Adipose tissue (tissue), 3 donors: ENCODE measurements around the gene NLRP14. TPM values are rescaled to one million over a fixed set of nuclear protein-coding genes. Genes with fewer than 3 reads are reported as not detected.

Experiments used
- H3K27ac ChIP-seq: one replicate; pipeline ENCODE4 v1.5.1; 2013; ENCODE audit warnings: low read depth, low read length
- WGBS, 3 donors: extraction: QIAGEN DNeasy Blood & Tissue Kit; methylation state at CpG; one replicate each; pipeline ENCODE4 v1.1.7; 2013; 5-methylcytosine and 5-hydroxymethylcytosine counted together
- polyA plus RNA-seq, 3 donors: library from polyadenylated mRNA; stranded (reverse); fragments of 200-250 nt; gene quantifications; one replicate each; pipeline ENCODE4 v1.2.3, GENCODE V29; 2013
- donor health status: healthy with polysubstance abuse.
- donor health status: Bipolar disorder and iron deficiency.
- donor health status: healthy.

The NLRP14 gene
- polyA plus RNA-seq, 3 donors = 0.11 TPM; not detected in 2

- WGBS, 3 donors = 67 to 89% (median 88%) methylated on average over 6 of the region's 6 CpGs
- no peak overlapping the region for H3K27ac ChIP-seq
These were observed 13.7 kb downstream of the NLRP14 start for GRCh38 chr11:7034019-7034418.

DNA sequence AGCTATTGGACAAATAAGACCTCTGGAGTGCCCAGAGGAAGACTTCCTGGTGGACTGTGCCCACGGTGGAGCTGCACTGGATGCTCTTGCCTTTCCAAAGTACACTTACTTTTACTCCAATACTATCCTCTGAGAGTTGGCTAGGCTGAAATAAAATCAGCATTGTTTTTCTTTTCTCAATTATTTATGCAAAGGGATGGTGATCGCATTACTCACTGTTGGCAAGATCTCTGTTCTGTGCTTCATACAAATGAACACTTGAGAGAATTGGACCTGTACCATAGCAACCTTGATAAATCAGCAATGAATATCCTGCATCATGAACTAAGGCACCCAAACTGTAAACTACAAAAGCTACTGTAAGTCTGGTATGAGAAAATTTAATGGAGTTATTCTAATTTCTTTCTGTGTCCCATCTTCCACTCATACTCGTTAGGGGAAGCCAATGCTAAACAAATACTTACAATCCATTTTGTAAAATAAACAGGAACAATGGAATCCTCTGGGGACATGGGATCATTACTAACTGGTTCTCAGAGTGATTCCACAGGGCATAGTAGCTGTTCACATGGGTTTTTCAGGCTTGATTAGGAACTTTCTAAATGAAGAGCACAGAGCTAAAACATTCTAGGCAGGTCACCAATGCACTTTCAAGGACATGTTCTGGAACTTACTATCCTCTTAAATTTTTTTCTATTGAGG lies 26.3 kb downstream of the NLRP14 start:
- H3K27ac ChIP-seq = no peak overlapping the region
- WGBS, 3 donors = 45 to 61% (median 56%) methylated on average over 3 of the region's 3 CpGs

DNA sequence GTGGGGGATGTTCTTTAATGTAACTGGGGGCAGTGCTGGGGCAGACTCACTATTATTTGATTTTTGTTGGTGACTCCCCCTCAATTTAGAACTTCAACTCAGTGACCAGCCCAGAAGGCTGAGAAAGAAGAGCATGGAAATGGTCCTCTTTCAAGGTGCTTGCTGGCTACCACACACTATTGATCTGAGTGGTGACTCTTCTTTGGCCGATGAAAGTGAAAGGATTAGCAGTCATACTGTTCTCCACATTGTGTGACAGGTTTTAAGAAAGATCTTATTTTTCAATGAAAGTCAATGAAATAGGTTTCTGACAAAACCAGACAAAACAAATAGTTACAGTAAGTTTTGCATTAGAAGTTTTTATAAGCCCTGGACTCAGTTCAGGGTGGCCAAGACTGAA lies 29.9 kb downstream of the NLRP14 start:
- H3K27ac ChIP-seq = no peak overlapping the region
- WGBS, 3 donors = 93 to 97% (median 93%) methylated on average over 1 of the region's 1 CpG

DNA sequence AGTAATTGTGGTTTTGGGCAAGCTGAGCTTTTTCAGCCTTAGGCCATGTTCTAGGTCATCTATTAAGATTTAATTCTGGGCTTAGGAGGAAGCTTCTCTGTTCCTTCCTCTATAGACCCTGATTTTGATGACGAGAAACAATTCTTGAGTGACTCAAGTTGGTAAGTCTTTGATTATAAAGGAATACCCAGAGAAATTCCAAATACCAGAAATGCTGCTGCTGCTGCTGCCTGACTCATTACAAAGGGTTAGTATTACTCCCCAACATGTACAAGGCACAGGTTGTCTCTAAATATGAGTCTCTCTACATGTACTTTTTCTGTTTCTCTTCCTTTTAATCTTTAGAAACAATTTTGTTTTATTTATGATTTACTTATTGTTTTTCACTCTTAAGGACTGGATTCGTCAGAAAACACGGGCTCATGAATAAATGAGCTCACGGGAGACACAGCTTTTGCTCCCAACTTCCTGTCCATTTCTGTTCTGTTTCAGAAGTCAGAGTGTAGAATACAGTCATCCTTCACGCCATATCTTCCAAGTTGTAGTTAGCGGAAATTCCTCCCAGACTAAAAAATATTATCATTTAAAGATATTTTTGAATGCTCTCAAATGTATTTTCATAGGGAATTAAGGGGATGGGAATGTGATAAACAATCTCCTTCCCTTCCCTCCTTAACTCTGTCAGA lies 36.7 kb downstream of the NLRP14 start:
- WGBS, 3 donors = 55 to 70% (median 61%) methylated on average over 6 of the region's 6 CpGs
- no peak overlapping the region for H3K27ac ChIP-seq

DNA sequence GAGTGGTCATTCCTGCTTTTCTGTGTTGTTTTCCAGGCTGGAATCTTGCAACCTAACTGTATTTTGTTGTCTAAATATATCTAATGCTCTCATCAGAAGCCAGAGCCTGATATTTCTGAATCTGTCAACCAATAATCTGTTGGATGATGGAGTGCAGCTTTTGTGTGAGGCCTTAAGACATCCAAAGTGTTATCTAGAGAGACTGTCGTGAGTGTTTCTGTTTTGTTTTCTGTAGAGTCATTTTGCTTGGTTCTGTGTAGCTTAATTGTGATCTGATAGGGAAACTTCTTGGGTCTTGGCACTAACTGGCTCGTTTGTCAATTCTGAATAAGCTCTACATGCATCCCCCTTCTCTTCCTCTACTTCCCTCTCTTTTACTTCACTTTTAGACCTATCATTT lies 37.4 kb downstream of the NLRP14 start:
- no peak overlapping the region for H3K27ac ChIP-seq
- WGBS, 3 donors = 41 to 47% (median 41%) methylated on average over 2 of the region's 2 CpGs

- WGBS, 3 donors = 66 to 74% (median 73%) methylated on average over 1 of the region's 1 CpG
These were observed 40.6 kb downstream of the NLRP14 start for GRCh38 chr11:7060868-7061267.

GRCh38 chr11:7062534-7062933 lies 42.3 kb downstream of the NLRP14 start:
- 82 to 93% (median 85%) methylated on average over 2 of the region's 2 CpGs for WGBS, 3 donors
- no peak overlapping the region for H3K27ac ChIP-seq

More at GRCh38 chr11:7060868-7061267, 40.6 kb downstream of the NLRP14 start:
- no peak overlapping the region for H3K27ac ChIP-seq

DNA sequence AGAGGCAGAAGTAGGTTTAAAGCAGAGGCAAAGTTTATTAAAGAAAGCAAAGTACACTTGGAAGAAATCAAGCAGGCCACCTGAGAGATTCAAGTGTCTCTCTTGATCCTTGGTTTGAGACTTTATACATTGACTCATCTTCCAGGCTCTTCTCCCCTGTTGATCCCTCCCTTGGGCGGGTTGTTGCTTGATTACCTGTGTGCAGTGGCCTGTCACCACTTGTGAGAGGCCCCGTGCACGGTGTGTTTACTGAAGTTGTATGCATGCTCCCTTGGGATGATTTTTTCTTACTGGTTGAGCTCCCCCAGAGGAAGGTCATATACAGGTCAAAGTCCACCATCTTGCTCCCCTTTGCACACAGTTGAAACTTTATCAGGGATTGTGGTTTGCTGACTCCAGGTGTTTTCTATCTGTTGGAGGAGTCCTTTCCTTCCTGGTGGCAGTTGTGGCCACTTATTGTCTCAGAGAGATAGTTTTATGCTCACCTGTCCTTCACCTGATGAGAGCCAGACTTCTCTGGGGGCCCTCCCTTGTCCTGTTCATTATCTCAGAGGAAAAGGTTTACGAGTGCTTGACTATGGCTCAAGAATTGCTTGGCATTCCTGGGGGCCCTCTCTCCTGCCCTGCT lies 52.2 kb downstream of the NLRP14 start:
- WGBS, 3 donors = 46 to 62% (median 58%) methylated on average over 4 of the region's 4 CpGs
- no peak overlapping the region for H3K27ac ChIP-seq

DNA sequence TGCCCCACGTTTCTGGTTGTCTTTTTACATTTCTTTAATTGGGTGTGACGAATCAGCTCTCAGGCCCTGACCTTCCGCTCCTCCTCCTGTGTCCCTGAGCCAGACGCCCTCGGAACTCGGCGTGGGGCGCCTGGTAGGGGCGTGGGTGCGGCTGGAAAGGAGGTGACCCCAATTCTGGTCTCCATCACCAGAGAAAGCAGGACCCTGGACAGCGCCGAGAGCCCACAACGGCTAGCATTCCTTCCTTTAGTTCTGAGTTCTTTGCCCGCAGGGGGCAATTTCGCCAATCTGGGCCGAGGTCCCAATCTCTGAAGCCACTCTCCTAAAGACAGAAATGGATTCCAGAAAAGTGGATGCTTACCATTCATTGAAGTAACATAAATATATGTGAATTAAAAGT lies 56.8 kb downstream of the NLRP14 start:
- H3K27ac ChIP-seq = no peak overlapping the region
- WGBS, 3 donors = 71 to 74% (median 73%) methylated on average over 16 of the region's 16 CpGs

DNA sequence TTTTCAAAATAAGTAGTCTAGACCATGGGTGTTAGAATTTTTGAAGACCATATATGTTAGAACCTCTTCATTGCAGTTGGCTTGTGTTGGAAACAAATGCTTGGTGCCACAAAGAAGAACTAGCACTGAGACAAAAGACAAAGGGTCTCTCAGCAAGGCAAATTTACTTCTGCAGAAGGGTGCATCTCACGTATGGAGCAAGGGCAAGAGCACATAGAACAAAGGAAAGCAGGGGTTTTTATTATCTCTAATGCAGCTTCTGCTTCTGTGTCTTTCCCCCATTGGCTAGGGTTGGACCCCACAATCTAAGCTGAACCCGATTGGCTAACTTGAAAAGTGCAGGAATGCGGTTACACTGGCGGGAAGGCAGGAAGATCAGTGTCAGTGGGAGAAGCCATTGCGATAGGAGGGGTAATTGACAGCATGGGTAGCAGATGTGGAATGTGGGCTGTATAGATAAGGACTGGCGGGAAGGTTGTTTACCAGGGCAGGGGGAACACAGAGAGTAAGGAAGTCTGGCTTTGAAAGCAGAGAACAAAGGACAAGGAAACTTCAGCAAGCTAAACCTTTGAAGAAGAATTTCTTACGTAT lies 59.4 kb downstream of the NLRP14 start:
- WGBS, 3 donors = 67 to 82% (median 81%) methylated on average over 7 of the region's 7 CpGs
- H3K27ac ChIP-seq = no peak overlapping the region

DNA sequence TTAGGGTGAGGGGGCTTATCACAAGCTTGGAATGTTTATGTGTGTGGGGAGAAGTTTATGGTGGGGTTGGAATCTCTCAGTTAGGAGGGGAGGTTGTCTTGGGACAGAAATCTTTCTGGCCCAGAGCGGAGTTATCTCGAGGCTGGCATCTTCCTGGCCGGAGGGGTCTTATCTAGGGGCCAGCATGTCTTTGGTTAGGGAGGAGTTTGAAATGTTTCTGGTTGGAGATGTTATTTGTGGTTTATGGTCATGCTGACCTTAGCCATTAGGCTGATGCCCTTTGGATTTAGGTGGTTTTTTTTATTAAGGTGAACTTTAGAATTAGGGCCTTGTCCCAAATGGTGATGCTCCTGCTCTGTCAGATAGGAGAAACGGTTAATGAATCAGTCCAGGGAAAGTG lies 60.6 kb downstream of the NLRP14 start:
- WGBS, 3 donors = 77 to 83% (median 82%) methylated on average over 4 of the region's 4 CpGs

DNA sequence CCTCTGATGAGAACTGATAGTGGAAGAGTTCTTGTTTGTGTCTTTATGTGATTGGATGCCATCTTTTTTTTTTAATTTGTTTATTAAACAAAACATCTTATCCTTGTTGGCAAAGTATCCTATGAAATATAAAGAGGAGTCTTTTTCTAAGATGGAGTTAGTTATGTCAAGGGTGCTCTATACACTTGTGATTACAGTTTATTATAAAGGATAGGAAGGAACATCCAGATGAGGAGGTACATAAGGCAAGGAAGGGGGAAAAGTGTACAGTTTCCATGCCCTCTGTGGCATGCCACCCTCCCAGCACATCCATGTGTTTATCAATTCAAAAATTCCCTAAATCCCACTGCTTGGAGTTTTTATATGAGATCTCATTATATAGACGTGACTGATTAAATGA lies 61.2 kb downstream of the NLRP14 start:
- WGBS, 3 donors = 81% methylated on average over 1 of the region's 1 CpG
- no peak overlapping the region for H3K27ac ChIP-seq

More for the DNA sequence above, 60.6 kb downstream of the NLRP14 start:
- no peak overlapping the region for H3K27ac ChIP-seq

DNA sequence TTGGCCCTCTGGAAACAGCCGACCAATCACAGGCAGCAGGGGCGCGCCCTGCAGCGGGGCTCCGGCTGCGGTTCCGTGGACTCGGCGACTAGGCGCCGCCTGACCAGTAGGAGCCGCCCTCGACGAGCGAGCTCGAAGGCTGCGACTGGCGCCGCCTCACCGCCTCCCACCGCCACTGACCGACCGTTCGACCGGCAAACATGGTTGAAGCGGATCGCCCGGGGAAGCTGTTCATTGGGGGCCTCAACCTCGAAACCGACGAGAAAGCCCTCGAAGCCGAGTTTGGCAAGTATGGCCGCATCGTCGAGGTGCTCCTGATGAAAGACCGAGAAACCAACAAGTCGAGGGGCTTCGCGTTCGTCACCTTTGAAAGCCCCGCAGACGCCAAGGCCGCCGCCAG lies 68.6 kb downstream of the NLRP14 start, which contains the start of gene RBMXL2:
Gene RBMXL2 (plus strand): TSS at position 78 of the 400 bp plus-strand sequence. CDS start 123 bp downstream, at position 201.
- no peak within 1 kb of the TSS for H3K27ac ChIP-seq

DNA sequence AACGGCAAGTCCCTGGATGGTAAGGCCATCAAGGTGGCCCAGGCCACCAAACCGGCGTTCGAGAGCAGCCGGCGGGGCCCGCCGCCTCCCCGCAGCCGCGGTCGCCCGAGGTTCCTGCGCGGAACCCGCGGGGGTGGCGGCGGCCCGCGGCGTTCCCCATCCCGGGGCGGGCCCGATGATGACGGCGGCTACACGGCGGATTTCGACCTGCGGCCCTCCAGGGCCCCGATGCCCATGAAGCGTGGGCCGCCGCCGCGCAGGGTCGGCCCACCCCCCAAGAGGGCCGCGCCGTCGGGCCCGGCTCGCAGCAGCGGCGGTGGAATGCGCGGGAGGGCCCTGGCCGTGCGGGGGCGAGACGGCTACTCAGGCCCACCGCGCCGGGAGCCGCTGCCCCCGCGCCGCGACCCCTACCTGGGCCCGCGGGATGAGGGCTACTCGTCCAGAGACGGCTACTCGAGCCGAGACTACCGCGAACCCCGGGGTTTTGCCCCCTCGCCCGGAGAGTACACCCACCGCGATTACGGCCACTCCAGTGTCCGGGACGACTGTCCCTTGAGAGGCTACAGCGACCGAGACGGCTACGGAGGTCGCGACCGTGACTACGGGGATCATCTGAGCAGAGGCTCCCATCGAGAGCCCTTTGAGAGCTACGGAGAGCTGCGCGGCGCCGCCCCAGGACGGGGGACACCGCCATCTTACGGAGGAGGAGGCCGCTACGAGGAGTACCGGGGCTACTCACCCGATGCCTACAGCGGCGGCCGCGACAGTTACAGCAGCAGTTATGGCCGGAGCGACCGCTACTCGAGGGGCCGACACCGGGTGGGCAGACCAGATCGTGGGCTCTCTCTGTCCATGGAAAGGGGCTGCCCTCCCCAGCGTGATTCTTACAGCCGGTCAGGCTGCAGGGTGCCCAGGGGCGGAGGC lies 69.3 kb downstream of the NLRP14 start:
- H3K27ac ChIP-seq = no peak overlapping the region
- WGBS, 3 donors = 78 to 85% (median 81%) methylated on average over 87 to 111 of the region's 111 CpGs

More for the DNA sequence above, 68.6 kb downstream of the NLRP14 start, which contains the start of gene RBMXL2:
- WGBS, 3 donors = 59 to 71% (median 61%) methylated on average over 45 of the region's 45 CpGs

DNA sequence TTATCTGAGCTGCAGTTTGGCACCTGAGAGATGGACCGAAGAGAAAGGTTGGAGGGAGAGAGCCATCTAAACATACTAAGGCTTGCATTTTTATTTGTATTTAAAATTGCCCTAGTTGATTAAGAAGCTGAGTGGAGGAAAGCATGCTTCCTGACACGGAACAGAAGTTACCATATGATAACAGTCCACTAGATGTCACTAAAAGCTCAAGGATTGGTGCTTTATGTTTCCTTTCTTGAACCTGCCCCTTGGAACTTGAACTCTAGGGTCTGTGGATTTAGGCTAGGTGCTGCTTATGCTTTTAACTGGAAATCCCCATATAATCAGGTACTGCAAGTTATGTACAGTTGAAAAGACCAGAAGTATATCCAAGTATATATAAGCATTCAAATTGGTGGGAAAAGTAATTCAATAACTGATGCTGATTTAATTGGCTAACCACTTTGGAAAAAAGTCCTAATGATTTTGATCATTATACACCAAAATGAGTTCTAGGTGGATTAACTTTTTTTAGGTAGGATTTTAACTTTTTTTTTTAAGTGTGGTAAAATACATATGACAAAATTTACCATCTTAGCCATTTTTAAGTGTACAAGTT lies 78.1 kb downstream of the NLRP14 start:
- H3K27ac ChIP-seq = no peak overlapping the region
- WGBS, 3 donors = 1 to 6% (median 5%) methylated on average over 2 of the region's 2 CpGs

DNA sequence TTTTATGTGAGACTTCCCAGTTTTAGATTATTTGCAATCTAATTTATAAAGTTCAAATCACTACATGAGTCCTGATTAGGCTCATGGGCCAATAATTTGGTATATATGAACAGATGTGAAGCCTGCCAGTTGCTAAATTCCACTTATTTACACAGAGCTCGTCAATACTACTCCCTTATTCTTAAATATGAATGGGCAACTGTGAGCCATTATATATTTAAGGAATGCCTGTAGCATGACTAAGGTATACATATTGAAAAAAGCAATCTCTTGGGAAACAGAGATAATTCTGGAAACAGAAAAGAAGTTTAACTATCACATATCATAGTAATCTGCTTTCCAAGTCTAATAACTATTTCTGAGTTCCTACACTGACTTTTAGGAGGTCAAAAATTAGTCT lies 95.5 kb downstream of the NLRP14 start:
- no peak overlapping the region for H3K27ac ChIP-seq
- WGBS, 3 donors = 14 to 43% (median 37%) methylated on average over 1 of the region's 1 CpG

- 90 to 95% (median 95%) methylated on average over 3 of the region's 3 CpGs for WGBS, 3 donors
These were observed 96.1 kb downstream of the NLRP14 start for GRCh38 chr11:7116370-7116769.

More at GRCh38 chr11:7116370-7116769, 96.1 kb downstream of the NLRP14 start:
- no peak overlapping the region for H3K27ac ChIP-seq
